ENCODE results near the gene C4A. TPM values are rescaled to one million over a fixed set of nuclear protein-coding genes. Genes with fewer than 3 reads are reported as not detected.

Gene C4A
- polyA plus RNA-seq, 1 donor (not counting 4 experiments of a cell fraction or from before 2014, with no cell fraction given): 1.2 TPM

DNA sequence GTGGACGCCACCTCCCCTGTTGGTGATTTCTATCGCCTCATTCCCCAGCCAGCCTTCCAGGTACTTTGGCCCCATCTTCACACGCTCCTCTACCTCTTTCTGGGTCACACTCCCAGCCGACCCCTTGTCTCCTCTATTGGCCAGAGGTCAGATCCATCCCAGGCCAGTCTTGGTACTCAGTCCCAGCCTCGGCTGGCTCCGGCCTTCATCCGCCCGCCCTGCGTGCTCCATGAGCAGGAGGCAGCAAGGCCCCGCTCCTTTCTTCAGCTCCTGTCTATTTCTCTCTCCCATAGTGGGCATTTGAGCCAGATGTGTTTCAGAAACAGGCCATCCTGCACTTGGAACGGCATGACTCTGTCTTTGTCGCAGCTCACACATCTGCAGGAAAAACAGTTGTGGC is 20.2 kb upstream of the C4A start:
- dilution Hi-C loops (cut with MboI; ENCODE audit: extremely low pct_ligation_motif_present, low sequenced_read_pairs): no loop called here
- DNase-seq (ENCODE audit: low read depth, low spot score): no peak
- TF ChIP-seq, protein P1, sequence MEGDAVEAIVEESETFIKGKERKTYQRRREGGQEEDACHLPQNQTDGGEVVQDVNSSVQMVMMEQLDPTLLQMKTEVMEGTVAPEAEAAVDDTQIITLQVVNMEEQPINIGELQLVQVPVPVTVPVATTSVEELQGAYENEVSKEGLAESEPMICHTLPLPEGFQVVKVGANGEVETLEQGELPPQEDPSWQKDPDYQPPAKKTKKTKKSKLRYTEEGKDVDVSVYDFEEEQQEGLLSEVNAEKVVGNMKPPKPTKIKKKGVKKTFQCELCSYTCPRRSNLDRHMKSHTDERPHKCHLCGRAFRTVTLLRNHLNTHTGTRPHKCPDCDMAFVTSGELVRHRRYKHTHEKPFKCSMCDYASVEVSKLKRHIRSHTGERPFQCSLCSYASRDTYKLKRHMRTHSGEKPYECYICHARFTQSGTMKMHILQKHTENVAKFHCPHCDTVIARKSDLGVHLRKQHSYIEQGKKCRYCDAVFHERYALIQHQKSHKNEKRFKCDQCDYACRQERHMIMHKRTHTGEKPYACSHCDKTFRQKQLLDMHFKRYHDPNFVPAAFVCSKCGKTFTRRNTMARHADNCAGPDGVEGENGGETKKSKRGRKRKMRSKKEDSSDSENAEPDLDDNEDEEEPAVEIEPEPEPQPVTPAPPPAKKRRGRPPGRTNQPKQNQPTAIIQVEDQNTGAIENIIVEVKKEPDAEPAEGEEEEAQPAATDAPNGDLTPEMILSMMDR (optimal IDR thresholded peaks at IDR 0.05 in 1 of 3, IDR thresholded peaks at IDR 0.05 in 1 of 3, conservative IDR thresholded peaks at IDR 0.05 in 1 of 3; ENCODE audit: extremely low read depth in 1 of 3, insufficient read depth in 2 of 3, low read length in 3 of 3): no peak
- TF ChIP-seq EZH2 (IDR thresholded peaks at IDR 0.05; ENCODE audit: low read length): no peak
- Histone ChIP-seq H3K9ac (ENCODE audit: control insufficient read depth, extremely low read depth, insufficient read depth, low read length) (no peak overlapping the region), H3K4me2 (ENCODE audit: control insufficient read depth, extremely low read depth, insufficient read depth, low read depth, low read length) (no peak overlapping the region), H2AFZ (ENCODE audit: control insufficient read depth, low read length) (no peak overlapping the region), H3K36me3 (ENCODE audit: control insufficient read depth in 2 of 2, extremely low read depth in 1 of 2, insufficient read depth in 2 of 2, low read length in 2 of 2) (peaks cover 34 to 38% of the 10 kb centered on the region in 2 experiments), H3K9me3 (ENCODE audit: control insufficient read depth, low read depth, low read length) (no peaks in the 10 kb centered on the region), H3K27me3 (ENCODE audit: control insufficient read depth, extremely low read depth, insufficient read depth, low read length) (no peaks in the 10 kb centered on the region), H3K4me3 (ENCODE audit: control insufficient read depth in 2 of 3, extremely low read depth in 1 of 3, insufficient read depth in 2 of 3, low read depth in 1 of 3, low read length in 3 of 3) (no peak overlapping the region), H4K20me1 (ENCODE audit: control insufficient read depth, extremely low read depth, insufficient read depth, low read length) (no peaks in the 10 kb centered on the region), H3K27ac (ENCODE audit: control insufficient read depth, insufficient read depth, low read length) (no peak overlapping the region), H3K79me2 (ENCODE audit: control insufficient read depth, insufficient read depth, low read length) (peaks cover 27% of the 10 kb centered on the region), H3K4me1 (ENCODE audit: control insufficient read depth, extremely low read depth, insufficient read depth, low read length) (peaks cover 15% of the 10 kb centered on the region), H3K9me1 (ENCODE audit: control insufficient read depth, extremely low read depth, insufficient read depth, low read length) (no peaks in the 10 kb centered on the region)
- no peak for FAIRE-seq

DNA sequence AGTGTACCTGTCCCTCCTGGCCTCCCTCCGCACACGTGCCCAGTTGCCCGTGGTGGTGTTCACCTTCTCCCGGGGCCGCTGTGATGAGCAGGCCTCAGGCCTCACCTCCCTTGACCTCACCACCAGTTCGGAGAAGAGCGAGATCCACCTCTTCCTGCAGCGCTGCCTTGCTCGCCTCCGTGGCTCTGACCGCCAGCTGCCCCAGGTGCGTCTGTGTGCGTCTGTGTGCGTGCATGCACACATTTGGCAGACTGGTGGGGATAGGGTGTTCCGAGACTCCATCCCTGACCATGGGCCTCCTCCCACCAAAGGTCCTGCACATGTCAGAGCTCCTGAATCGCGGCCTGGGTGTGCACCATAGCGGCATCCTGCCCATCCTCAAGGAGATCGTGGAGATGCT is 17.9 kb upstream of the C4A start:
- no peaks in the 10 kb centered on the region for H3K27me3 ChIP-seq (ENCODE audit: control insufficient read depth, extremely low read depth, insufficient read depth, low read length)
- no peak overlapping the region for H3K9ac ChIP-seq (ENCODE audit: control insufficient read depth, extremely low read depth, insufficient read depth, low read length)
- no peaks in the 10 kb centered on the region for H3K9me1 ChIP-seq (ENCODE audit: control insufficient read depth, extremely low read depth, insufficient read depth, low read length)
- dilution Hi-C loops (cut with MboI; ENCODE audit: extremely low pct_ligation_motif_present, low sequenced_read_pairs): no loop called here
- no peak overlapping the region for H3K4me3 ChIP-seq (ENCODE audit: control insufficient read depth in 2 of 3, extremely low read depth in 1 of 3, insufficient read depth in 2 of 3, low read depth in 1 of 3, low read length in 3 of 3)
- H3K4me1 ChIP-seq (ENCODE audit: control insufficient read depth, extremely low read depth, insufficient read depth, low read length): peaks cover 7% of the 10 kb centered on the region
- H4K20me1 ChIP-seq (ENCODE audit: control insufficient read depth, extremely low read depth, insufficient read depth, low read length): no peaks in the 10 kb centered on the region
- FAIRE-seq (no peak), DNase-seq (ENCODE audit: low read depth, low spot score) (no peak)
- no peak overlapping the region for H3K27ac ChIP-seq (ENCODE audit: control insufficient read depth, insufficient read depth, low read length)
- peaks cover 12% of the 10 kb centered on the region for H3K79me2 ChIP-seq (ENCODE audit: control insufficient read depth, insufficient read depth, low read length)
- peaks cover 38 to 46% of the 10 kb centered on the region in 2 experiments for H3K36me3 ChIP-seq (ENCODE audit: control insufficient read depth in 2 of 2, extremely low read depth in 1 of 2, insufficient read depth in 2 of 2, low read length in 2 of 2)
- H3K4me2 ChIP-seq (ENCODE audit: control insufficient read depth, extremely low read depth, insufficient read depth, low read depth, low read length): no peak overlapping the region
- H2AFZ ChIP-seq (ENCODE audit: control insufficient read depth, low read length): no peak overlapping the region
- no peaks in the 10 kb centered on the region for H3K9me3 ChIP-seq (ENCODE audit: control insufficient read depth, low read depth, low read length)
- TF ChIP-seq, protein P1 (optimal IDR thresholded peaks at IDR 0.05 in 1 of 3, IDR thresholded peaks at IDR 0.05 in 1 of 3, conservative IDR thresholded peaks at IDR 0.05 in 1 of 3; ENCODE audit: extremely low read depth in 1 of 3, insufficient read depth in 2 of 3, low read length in 3 of 3): no peak
- TF ChIP-seq EZH2 (IDR thresholded peaks at IDR 0.05; ENCODE audit: low read length): no peak
